PC-9 (cell line): ENCODE results near the gene HTR3D.

ENCODE experiments used
- EZH2 ChIP-seq: fragments of 200-600 bp; sonication (generic); IDR thresholded peaks from 2 replicates; pipeline ENCODE4 v1.8.0; 2017; ENCODE audit warnings: antibody characterized with exemption, low read depth
- TF ChIP-seq, protein P1 (sequence below): fragments of 200-600 bp; sonication (generic); conservative IDR thresholded peaks from 2 replicates; pipeline ENCODE4 v1.6.1; 2017; ENCODE audit warnings: mixed run types, antibody characterized with exemption, mild to moderate bottlenecking, moderate library complexity

GRCh38 chr3:184068344-184068743, 36.8 kb downstream of the HTR3D start:
- TF ChIP-seq, protein P1, sequence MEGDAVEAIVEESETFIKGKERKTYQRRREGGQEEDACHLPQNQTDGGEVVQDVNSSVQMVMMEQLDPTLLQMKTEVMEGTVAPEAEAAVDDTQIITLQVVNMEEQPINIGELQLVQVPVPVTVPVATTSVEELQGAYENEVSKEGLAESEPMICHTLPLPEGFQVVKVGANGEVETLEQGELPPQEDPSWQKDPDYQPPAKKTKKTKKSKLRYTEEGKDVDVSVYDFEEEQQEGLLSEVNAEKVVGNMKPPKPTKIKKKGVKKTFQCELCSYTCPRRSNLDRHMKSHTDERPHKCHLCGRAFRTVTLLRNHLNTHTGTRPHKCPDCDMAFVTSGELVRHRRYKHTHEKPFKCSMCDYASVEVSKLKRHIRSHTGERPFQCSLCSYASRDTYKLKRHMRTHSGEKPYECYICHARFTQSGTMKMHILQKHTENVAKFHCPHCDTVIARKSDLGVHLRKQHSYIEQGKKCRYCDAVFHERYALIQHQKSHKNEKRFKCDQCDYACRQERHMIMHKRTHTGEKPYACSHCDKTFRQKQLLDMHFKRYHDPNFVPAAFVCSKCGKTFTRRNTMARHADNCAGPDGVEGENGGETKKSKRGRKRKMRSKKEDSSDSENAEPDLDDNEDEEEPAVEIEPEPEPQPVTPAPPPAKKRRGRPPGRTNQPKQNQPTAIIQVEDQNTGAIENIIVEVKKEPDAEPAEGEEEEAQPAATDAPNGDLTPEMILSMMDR: no peak
- TF ChIP-seq EZH2: no peak
